Esophagus squamous epithelium (tissue), 5 donors: Measurements from ENCODE around the gene CUL3. TPM values are rescaled to one million over a fixed set of nuclear protein-coding genes. Genes with fewer than 3 reads are reported as not detected.
"Not testable (repeated sequence)": the region's sequence is repeated elsewhere in the genome, so short reads cannot be mapped to it uniquely, and the experiment has no call there.

Source experiments
- DNase-seq: peaks from one replicate; lab custom pipeline; 2025; lab: John Stamatoyannopoulos, UW
- H3K27ac ChIP-seq, 4 donors: fragments of 200-600 bp; sonication (generic); one replicate each; pipeline ENCODE4 v1.5.1; 2016 to 2019; ENCODE audit warnings: mild to moderate bottlenecking in 1 of 4
- H3K27me3 ChIP-seq, 4 donors: fragments of 200-600 bp; sonication (generic); 1 replicate in 3 of 4; 2 replicates in 1 of 4; pipeline versions ENCODE4 v1.5.1 to v1.6.0; 2017 to 2021; ENCODE audit warnings: antibody characterized with exemption in 1 of 4
- H3K36me3 ChIP-seq, 3 donors: fragments of 200-600 bp; sonication (generic); one replicate each; pipeline ENCODE4 v1.5.1; 2016 to 2019
- H3K4me1 ChIP-seq, 3 donors: fragments of 200-600 bp; sonication (generic); one replicate each; pipeline ENCODE4 v1.5.1; 2017 to 2019
- H3K4me3 ChIP-seq, 4 donors: fragments of 200-600 bp; sonication (generic); 1 replicate in 3 of 4; 2 replicates in 1 of 4; pipeline ENCODE4 v1.5.1; 2016 to 2019; ENCODE audit warnings: mild to moderate bottlenecking in 2 of 4, moderate library complexity in 1 of 4
- H3K9me3 ChIP-seq, 3 donors: fragments of 200-600 bp; sonication (generic); one replicate each; pipeline ENCODE4 v1.5.1; 2016 to 2019
- CTCF ChIP-seq, 6 experiments: fragments of 450-650 bp in 4 of 6; fragments of 200-600 bp in 2 of 6; sonication (generic) in 2 of 6; IDR thresholded peaks; one replicate each; pipeline ENCODE4 v1.5.1; 2016 to 2019; ENCODE audit warnings: antibody characterized with exemption in 6 of 6, mild to moderate bottlenecking in 4 of 6, moderate library complexity in 4 of 6
- POLR2A ChIP-seq, 4 donors: fragments of 450-650 bp; IDR thresholded peaks; one replicate each; pipeline ENCODE4 v1.6.1; 2017; ENCODE audit warnings: antibody characterized with exemption in 4 of 4, mild to moderate bottlenecking in 4 of 4, moderate library complexity in 3 of 4
- WGBS, 2 donors: methylation state at CpG; one replicate each; pipeline ENCODE4 v1.1.5; 2018; 5-methylcytosine and 5-hydroxymethylcytosine counted together
- intact Hi-C: fragments of 100-400 bp; cut with DNase I; formaldehyde crosslinking; loops from one replicate; pipeline ENCODE4 v1.15.0; 2022
- total RNA-seq, 4 donors: library from RNA; depleted of rRNA; stranded (reverse); fragments of >200 nt; gene quantifications; one replicate each; pipeline ENCODE4 v1.1.0, GENCODE V29; 2016
- donor health status: DM: yes; HTN: yes; CAD: no.

Gene CUL3
- total RNA-seq, 4 donors from 2014 or later = 59.7 to 91.4 (median 85.2) TPM

- intact Hi-C loops = no loop called here
- H3K36me3 ChIP-seq = peaks cover 0 to 57% (median 20%) of the 10 kb centered on the region in 3 donors
- no peak overlapping the region for H3K4me3 ChIP-seq
- no peak for DNase-seq
- 92 to 100% methylated on average over 1 of the region's 1 CpG for WGBS, 2 donors
- no peak for TF ChIP-seq POLR2A (IDR thresholded peaks at IDR 0.05)
- no peak for TF ChIP-seq CTCF (IDR thresholded peaks at IDR 0.05)
- no peaks in the 10 kb centered on the region for H3K9me3 ChIP-seq
- no peaks in the 10 kb centered on the region for H3K27me3 ChIP-seq
- H3K4me1 ChIP-seq = peaks cover 0 to 3% (median 0%) of the 10 kb centered on the region in 3 donors
- no peak overlapping the region for H3K27ac ChIP-seq
Observed at GRCh38 chr2:224506494-224506893, 78.7 kb downstream of the CUL3 start.

- 80 to 85% methylated on average over 3 of the region's 3 CpGs for WGBS, 2 donors
- Histone ChIP-seq H3K36me3 (peaks cover 0 to 99% (median 15%) of the 10 kb centered on the region in 3 donors), H3K27ac (no peak overlapping the region), H3K27me3 (no peaks in the 10 kb centered on the region), H3K4me3 (no peak overlapping the region), H3K4me1 (no peaks in the 10 kb centered on the region), H3K9me3 (no peaks in the 10 kb centered on the region)
- intact Hi-C loops = no loop called here
- no peak for DNase-seq
- no peak for TF ChIP-seq POLR2A (IDR thresholded peaks at IDR 0.05)
- TF ChIP-seq CTCF (IDR thresholded peaks at IDR 0.05) = no peak
Observed at GRCh38 chr2:224498991-224499390, 86.2 kb downstream of the CUL3 start.

GRCh38 chr2:224492531-224492930 is 92.6 kb downstream of the CUL3 start:
- H3K36me3 ChIP-seq = peaks cover 0 to 83% (median 0%) of the 10 kb centered on the region in 3 donors
- 94 to 100% methylated on average over 2 of the region's 2 CpGs for WGBS, 2 donors
- H3K27ac ChIP-seq = no peak overlapping the region
- no peaks in the 10 kb centered on the region for H3K9me3 ChIP-seq
- no peak overlapping the region for H3K4me3 ChIP-seq
- H3K27me3 ChIP-seq = no peaks in the 10 kb centered on the region
- intact Hi-C loops = no loop called here
- TF ChIP-seq POLR2A (IDR thresholded peaks at IDR 0.05) = no peak
- TF ChIP-seq CTCF (IDR thresholded peaks at IDR 0.05) = no peak
- no peak for DNase-seq
- H3K4me1 ChIP-seq = peaks cover 0 to 5% (median 4%) of the 10 kb centered on the region in 3 donors

DNA sequence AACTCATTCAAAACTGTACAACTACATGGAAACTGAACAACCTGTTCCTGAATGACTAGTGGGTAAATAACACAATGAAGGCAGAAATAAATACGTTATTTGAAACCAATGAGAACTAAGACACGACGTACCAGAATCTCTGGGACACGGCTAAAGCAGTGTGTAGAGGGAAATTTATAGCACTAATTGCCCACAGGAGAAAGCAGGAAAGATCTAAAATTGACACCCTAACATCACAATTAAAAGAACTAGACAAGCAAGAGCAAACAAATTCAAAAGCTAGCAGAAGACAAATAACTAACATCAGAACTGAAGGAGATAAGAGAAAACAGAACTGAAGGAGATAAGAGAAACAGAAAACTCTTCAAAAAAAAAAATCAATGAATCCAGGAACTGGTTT is 97.2 kb downstream of the CUL3 start:
- H3K27ac ChIP-seq = peak overlapping the region in 1 of 4 donors; percentile 87
- intact Hi-C loops, H3K27me3 ChIP-seq, DNase-seq, H3K4me3 ChIP-seq, H3K9me3 ChIP-seq: not testable (repeated sequence)
- 96 to 100% methylated on average over 4 of the region's 4 CpGs for WGBS, 2 donors
- peaks cover 13 to 47% (median 18%) of the 10 kb centered on the region in 3 donors for H3K4me1 ChIP-seq
- peaks cover 0 to 53% (median 0%) of the 10 kb centered on the region in 3 donors for H3K36me3 ChIP-seq

GRCh38 chr2:224485081-224486014 is 99.8 kb downstream of the CUL3 start:
- H3K4me1 ChIP-seq = peaks cover 13 to 47% (median 18%) of the 10 kb centered on the region in 3 donors
- peak overlapping the region in 1 of 4 donors; percentile 18 for H3K4me3 ChIP-seq
- H3K27me3 ChIP-seq, H3K9me3 ChIP-seq, intact Hi-C loops, DNase-seq: not testable (repeated sequence)
- H3K27ac ChIP-seq = peak overlapping the region; percentile 66 to 87 (median 78)
- peaks cover 0 to 41% (median 0%) of the 10 kb centered on the region in 3 donors for H3K36me3 ChIP-seq
- WGBS, 2 donors = 85 to 94% methylated on average over 3 to 6 of the region's 18 CpGs

DNA sequence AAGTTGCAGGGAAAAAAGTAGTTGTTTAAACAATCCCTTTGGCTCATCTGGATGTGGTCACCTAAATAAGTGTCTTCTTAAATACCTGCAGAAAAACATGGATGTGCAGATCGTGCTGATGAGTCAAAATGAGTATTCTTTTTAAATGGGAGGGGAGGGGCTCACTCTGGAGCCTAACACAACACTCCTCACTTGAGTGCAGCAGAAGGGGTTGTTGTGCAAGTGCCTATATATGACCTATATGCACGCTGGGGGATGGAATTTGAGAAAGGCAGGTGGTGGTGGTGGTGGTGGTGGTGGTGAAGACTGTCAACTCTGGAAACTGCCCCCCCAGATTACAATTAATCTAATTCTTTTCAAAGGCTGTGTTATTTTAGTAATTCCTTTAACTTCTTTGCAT is 105.3 kb downstream of the CUL3 start:
- Histone ChIP-seq H3K27me3 (no peaks in the 10 kb centered on the region), H3K4me1 (peaks cover 2 to 19% (median 4%) of the 10 kb centered on the region in 3 donors), H3K27ac (no peak overlapping the region), H3K36me3 (peaks cover 0 to 52% (median 17%) of the 10 kb centered on the region in 3 donors), H3K4me3 (no peak overlapping the region), H3K9me3 (no peaks in the 10 kb centered on the region)
- no peak for DNase-seq
- TF ChIP-seq CTCF (IDR thresholded peaks at IDR 0.05) = no peak
- TF ChIP-seq POLR2A (IDR thresholded peaks at IDR 0.05) = no peak
- intact Hi-C loops = no loop called here
- 70 to 72% methylated on average over 2 of the region's 2 CpGs for WGBS, 2 donors
